SK-N-MC (cell line): ENCODE data around the gene RUNX1.

Experiments
- DNase-seq: peaks from one replicate; pipeline ENCODE4 v3.0.0-alpha.2; 2011; ENCODE audit warnings: low read depth, low spot score
- H3K27ac ChIP-seq: fragments of 200-600 bp; sonication (generic); 2 replicates; pipeline ENCODE4 v1.5.1; 2016; ENCODE audit warnings: mixed run types
- H3K36me3 ChIP-seq: fragments of 200-600 bp; sonication (generic); 2 replicates; pipeline ENCODE4 v1.6.1; 2017; ENCODE audit warnings: antibody characterized with exemption, low read length, mixed read lengths; ENCODE audit not compliant: insufficient read depth
- H3K4me3 ChIP-seq: fragments of 200-600 bp; sonication (generic); 2 replicates; pipeline ENCODE4 v1.5.1; 2016
- H3K9ac ChIP-seq: fragments of 200-600 bp; sonication (generic); 2 replicates; pipeline ENCODE4 v1.8.0; 2017; ENCODE audit warnings: mixed run types, mixed read lengths; ENCODE audit not compliant: insufficient read length
- H3K9me3 ChIP-seq: fragments of 200-600 bp; sonication (generic); 2 replicates; pipeline ENCODE4 v1.6.1; 2017; ENCODE audit warnings: low read depth, mild to moderate bottlenecking, antibody characterized with exemption, low read length, moderate library complexity, mixed read lengths
- EZH2 ChIP-seq: fragments of 200-600 bp; sonication (generic); IDR thresholded peaks from one replicate; pipeline ENCODE4 v1.6.1; 2017; ENCODE audit warnings: antibody characterized with exemption
- FOXP2 ChIP-seq: optimal IDR thresholded peaks from 2 replicates; pipeline ENCODE3; 2011; ENCODE audit warnings: mild to moderate bottlenecking, moderate library complexity; ENCODE audit not compliant: insufficient read depth; ENCODE audit errors: extremely low read length, control extremely low read depth
- POLR2AphosphoS5 ChIP-seq: IDR thresholded peaks from 2 replicates; pipeline ENCODE4 v1.6.1; 2012; ENCODE audit warnings: mild to moderate bottlenecking, low read depth, low read length, borderline replicate concordance

RUNX1 gene

DNA sequence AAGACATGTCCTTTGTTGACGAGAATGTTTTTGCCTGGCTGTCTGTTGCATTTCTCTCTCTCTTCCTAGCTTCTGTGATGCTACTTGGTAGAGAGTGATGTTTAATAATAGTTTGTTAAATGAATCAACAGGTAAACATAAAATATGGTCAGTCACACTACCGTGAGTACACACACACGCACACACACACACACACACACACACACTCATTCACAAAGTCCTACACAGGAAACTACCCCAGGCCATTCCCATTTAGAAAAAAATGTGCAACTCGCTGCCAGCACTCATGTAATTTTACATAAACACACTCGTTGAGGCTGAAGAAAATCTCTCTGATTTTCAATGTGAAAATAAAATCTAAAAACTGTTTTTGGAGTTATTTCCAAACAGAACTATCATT is 38.7 kb downstream of the RUNX1 start:
- no peak overlapping the region for H3K9ac ChIP-seq
- no peak for TF ChIP-seq EZH2
- TF ChIP-seq FOXP2: no peak
- no peak for TF ChIP-seq POLR2AphosphoS5
- DNase-seq: no peak
- H3K36me3 ChIP-seq: no peaks in the 10 kb centered on the region
- H3K27ac ChIP-seq: no peak overlapping the region
- H3K9me3 ChIP-seq: no peaks in the 10 kb centered on the region
- no peak overlapping the region for H3K4me3 ChIP-seq

DNA sequence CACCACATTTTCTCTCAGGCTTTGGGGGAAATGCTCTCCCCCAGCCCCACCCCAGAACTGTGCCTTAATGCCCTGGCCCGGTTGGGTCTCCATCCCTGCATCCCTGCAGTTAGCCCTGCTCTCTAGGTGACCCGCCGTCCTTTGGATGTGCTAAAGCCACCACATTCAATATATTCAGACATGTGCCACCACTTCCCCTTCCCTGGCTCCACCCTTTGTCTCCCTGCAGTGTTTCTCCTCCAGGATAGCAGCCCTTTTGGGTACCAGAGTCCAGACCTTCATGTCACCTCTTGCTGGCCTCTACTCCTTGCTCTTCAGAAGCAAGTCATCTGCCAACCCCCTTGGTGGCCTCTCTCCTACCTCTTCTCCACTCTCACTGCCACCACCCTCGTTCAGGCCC is 41.8 kb downstream of the RUNX1 start:
- TF ChIP-seq EZH2 (no peak), POLR2AphosphoS5 (no peak), FOXP2 (no peak)

DNA sequence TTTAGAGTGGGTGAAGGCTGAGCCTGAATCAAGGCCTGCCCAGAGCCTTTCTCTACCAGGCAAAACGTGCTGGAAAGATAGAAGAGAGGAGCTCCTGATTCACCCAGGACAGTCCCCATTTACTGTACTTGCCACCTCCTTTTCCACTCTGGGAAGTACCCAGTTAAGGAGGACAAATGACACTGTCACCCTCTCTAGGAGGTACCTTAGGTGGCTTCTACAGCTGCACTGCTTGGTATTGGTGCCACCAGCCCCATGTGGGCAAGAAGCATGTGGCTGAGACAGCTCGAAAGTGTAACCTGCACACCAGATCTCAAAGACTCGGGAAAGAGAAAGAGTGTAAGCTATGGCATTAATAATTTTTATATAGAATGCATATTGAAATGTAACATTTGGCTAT is 42.3 kb downstream of the RUNX1 start:
- H3K27ac ChIP-seq: no peak overlapping the region

More for the DNA sequence above, 41.8 kb downstream of the RUNX1 start:
- Histone ChIP-seq H3K9ac (no peak overlapping the region), H3K36me3 (no peaks in the 10 kb centered on the region), H3K9me3 (no peaks in the 10 kb centered on the region), H3K27ac (no peak overlapping the region), H3K4me3 (no peak overlapping the region)
- DNase-seq: no peak

DNA sequence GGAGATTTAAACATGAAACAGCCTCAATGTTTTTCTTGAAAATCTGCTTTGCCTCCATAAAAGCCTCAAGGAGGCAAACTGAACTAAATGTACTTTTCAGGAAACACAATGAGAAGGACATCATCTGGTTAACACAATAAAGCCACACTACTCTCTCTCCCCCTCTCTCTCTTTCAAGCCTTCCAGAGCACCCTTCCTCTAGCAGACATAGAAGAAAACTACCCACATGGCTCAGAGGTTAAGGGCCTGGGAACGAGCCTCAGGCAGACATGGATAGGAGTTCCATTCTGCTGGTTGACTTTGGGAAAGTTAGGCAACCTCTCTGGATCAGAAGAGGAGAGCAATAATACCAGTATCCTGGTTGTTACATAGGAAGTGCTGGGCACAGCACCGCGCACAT is 42.9 kb downstream of the RUNX1 start:
- DNase-seq: no peak
- no peak overlapping the region for H3K4me3 ChIP-seq
- H3K9me3 ChIP-seq: no peaks in the 10 kb centered on the region
- TF ChIP-seq EZH2 (no peak), POLR2AphosphoS5 (no peak), FOXP2 (no peak)
- no peaks in the 10 kb centered on the region for H3K36me3 ChIP-seq
- H3K9ac ChIP-seq: no peak overlapping the region
- no peak overlapping the region for H3K27ac ChIP-seq

More for the DNA sequence above, 42.3 kb downstream of the RUNX1 start:
- TF ChIP-seq FOXP2 (no peak), POLR2AphosphoS5 (no peak), EZH2 (no peak)
- H3K9me3 ChIP-seq: no peaks in the 10 kb centered on the region
- H3K4me3 ChIP-seq: no peak overlapping the region
- H3K36me3 ChIP-seq: no peaks in the 10 kb centered on the region
- no peak overlapping the region for H3K9ac ChIP-seq
- DNase-seq: no peak

DNA sequence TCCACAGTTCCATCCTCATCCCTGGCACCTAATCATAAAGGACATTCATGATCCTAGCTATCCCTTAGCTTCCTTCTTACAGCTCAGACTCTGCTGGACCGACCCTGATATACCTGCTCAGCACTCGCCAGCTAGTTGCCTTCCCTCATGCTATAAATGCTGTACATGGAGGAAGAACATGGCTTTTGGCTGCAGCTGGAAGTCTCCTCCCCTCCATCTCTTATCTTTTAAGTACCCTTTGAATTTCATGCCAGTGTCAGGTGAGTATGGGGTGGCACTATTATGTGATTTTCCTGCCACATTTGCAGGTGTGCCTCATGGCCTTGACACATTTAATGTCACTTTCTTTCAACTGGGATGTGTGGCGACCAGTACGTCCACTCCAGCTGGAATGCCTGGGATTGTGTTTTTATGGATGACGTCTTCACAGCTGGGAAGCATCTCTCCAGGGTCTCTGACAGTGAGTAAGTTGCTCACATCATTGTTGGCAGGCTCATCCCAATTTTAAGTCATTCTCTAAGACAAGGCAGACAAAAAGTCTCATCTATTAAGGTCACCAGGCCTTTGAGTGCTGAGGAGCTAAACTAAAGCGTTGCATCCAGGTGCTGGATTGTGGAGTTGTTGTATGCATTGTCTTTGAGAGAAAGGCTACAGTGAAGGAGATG is 43.4 kb downstream of the RUNX1 start:
- H3K9me3 ChIP-seq: no peaks in the 10 kb centered on the region
- H3K36me3 ChIP-seq: no peaks in the 10 kb centered on the region
- H3K27ac ChIP-seq: no peak overlapping the region
- H3K9ac ChIP-seq: no peak overlapping the region
- H3K4me3 ChIP-seq: no peak overlapping the region
- DNase-seq: no peak
- TF ChIP-seq EZH2: no peak
- TF ChIP-seq FOXP2: no peak
- TF ChIP-seq POLR2AphosphoS5: no peak

DNA sequence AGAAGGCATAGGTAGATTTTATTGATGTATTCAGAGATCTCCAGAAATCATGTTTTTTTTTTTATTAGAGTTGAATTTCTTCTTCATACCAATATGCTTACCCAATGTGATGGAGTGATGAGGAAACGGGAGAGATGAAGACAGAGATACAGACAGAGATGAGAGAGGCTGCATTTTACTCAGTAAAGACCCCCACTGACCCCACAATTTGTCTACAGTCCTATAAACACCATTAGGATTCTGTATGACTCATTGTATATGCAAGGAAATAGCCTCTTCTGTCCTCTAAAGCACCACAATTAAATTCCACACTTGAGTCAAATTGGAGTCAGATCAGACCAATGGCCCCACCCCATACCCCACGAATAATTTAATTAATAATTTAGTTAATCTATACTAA is 44.0 kb downstream of the RUNX1 start:
- TF ChIP-seq EZH2 (no peak), POLR2AphosphoS5 (no peak), FOXP2 (no peak)
- H3K9me3 ChIP-seq: no peaks in the 10 kb centered on the region
- no peak for DNase-seq
- no peak overlapping the region for H3K27ac ChIP-seq
- H3K36me3 ChIP-seq: no peaks in the 10 kb centered on the region
- H3K9ac ChIP-seq: no peak overlapping the region
- H3K4me3 ChIP-seq: no peak overlapping the region

DNA sequence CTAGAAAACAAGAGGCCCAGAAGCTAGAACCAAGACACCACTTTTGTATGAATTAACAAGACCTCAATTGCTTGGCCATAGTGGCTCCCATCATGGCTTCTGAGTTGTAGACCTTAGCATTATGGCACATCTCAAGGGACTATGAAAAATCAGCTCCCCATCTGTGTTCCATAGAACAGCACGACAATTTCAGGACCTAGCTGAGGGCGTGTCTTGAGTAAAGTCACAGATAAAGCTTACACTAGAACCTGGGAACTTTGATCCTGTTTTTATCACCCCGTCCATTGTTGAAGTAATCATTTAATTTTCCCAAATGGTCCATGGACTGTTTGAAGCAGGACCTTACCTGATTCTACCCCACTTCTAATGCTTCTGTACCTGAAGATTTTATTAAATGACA is 44.8 kb downstream of the RUNX1 start:
- H3K27ac ChIP-seq: no peak overlapping the region
- H3K9ac ChIP-seq: no peak overlapping the region
- TF ChIP-seq POLR2AphosphoS5: no peak
- TF ChIP-seq EZH2: no peak
- no peak for TF ChIP-seq FOXP2
- H3K36me3 ChIP-seq: no peaks in the 10 kb centered on the region
- no peak for DNase-seq
- no peak overlapping the region for H3K4me3 ChIP-seq
- H3K9me3 ChIP-seq: no peaks in the 10 kb centered on the region

DNA sequence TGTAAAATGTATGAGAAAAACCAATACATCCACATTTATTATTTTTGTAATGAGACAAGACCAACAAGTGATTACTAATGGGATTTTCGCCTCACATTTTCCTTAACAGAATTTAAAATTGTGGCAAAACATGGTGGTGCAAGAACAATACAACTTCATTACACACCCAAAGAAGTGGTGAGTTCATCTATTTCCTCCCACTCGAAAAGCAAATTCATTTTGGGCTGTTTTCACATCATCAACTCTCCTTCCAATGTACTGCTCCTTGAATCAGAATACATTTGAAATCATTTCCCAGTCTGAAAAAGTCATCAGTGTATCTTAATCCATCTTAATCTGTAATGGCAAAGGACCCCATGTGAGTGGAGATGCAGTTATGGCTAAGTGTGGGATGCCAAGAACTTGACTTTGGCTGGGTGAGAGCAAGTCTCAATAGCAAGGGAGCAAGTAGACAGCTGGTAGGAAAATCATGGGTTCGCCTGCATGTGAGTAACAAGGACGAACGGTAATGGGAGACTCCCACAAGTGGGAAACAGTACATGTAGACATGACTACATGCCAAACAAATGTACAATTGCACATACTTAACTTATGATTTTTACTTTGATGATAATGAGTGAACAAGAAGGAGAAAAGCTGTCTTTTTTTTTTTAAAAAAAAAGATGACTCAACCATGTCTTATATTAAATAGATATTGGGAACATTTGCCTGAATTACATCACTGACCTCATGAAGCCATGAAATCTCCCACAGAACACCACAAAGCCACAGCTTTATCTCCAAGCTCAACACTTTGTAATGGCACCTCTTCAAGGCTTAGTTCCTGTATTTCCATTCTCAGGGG is 46.0 kb downstream of the RUNX1 start:
- Histone ChIP-seq H3K9me3 (no peaks in the 10 kb centered on the region), H3K36me3 (no peaks in the 10 kb centered on the region), H3K4me3 (no peak overlapping the region), H3K9ac (no peak overlapping the region), H3K27ac (no peak overlapping the region)
- TF ChIP-seq EZH2 (no peak), POLR2AphosphoS5 (no peak), FOXP2 (no peak)
- DNase-seq: no peak
